ENCODE data around the gene PIK3R2.

PIK3R2 gene

GRCh38 chr19:18165794-18166544, 13.0 kb downstream of the PIK3R2 start:
- no peak for TF ChIP-seq CTCF (IDR thresholded peaks at IDR 0.05)

DNA sequence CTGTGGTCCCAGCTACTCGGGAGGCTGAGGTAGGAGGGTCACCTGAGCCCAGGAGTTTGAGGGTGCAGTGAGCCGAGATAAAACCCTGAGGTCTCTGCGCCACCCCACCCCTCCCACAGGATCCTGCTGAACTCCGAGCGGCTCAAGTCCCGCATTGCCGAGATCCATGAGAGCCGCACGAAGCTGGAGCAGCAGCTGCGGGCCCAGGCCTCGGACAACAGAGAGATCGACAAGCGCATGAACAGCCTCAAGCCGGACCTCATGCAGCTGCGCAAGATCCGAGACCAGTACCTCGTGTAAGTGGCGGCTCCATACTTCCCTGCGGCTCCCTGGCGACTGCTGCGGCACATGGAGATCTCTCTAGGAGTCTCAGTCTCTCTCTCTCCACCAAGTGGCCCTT, 14.0 kb downstream of the PIK3R2 start:
- no peak for TF ChIP-seq CTCF (IDR thresholded peaks at IDR 0.05)

GRCh38 chr19:18167975-18168645, 15.1 kb downstream of the PIK3R2 start:
- TF ChIP-seq CTCF (IDR thresholded peaks at IDR 0.05) = peak; percentile 71

DNA sequence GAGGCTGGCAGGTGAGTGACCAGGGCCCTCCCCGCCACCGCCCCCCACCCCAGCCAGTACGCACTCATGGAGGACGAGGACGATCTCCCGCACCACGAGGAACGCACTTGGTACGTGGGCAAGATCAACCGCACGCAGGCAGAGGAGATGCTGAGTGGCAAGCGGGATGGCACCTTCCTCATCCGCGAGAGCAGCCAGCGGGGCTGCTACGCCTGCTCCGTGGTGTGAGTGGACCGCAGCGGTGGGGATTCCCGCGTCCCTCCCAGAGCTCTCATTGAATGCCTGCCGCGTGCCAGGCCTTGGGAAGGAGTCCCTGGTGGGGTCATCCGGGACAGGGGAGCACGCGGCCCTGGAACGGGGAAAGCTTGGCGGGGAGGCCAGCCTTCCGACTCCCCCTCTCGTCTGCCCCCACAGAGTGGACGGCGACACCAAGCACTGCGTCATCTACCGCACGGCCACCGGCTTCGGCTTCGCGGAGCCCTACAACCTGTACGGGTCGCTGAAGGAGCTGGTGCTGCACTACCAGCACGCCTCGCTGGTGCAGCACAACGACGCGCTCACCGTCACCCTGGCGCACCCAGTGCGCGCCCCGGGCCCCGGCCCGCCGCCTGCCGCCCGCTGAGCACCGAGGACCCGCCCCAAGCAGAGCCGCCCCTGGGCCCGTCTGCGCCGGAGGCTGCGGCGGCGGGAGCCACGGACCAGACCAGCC, 15.9 kb downstream of the PIK3R2 start:
- TF ChIP-seq CTCF (IDR thresholded peaks at IDR 0.05) = no peak

- no peak for TF ChIP-seq CTCF (IDR thresholded peaks at IDR 0.05)
Observed at GRCh38 chr19:18170714-18171255, 17.8 kb downstream of the PIK3R2 start.

GRCh38 chr19:18171605-18172327, 18.8 kb downstream of the PIK3R2 start:
- TF ChIP-seq CTCF (IDR thresholded peaks at IDR 0.05) = no peak
